HepG2 (cell line): Measurements from ENCODE around the gene FXYD5. TPM values are rescaled to one million over a fixed set of nuclear protein-coding genes. Genes with fewer than 3 reads are reported as not detected.

ENCODE experiments used
- ATAC-seq: fragments of 200-7000 bp; cut with Tn5 transposase; 3 replicates; pipeline ENCODE4 v1.9.1; 2020; ENCODE audit warnings: mild to moderate bottlenecking, moderate library complexity
- BruUV-seq: library from RNA; stranded (reverse); fragments of 400-500 nt; replicated peaks from 2 replicates; lab custom pipeline; 2021; lab: Mats Ljungman, UMichigan
- CTCF ChIA-PET: fragments of 300-600 bp; formaldehyde crosslinking; extraction: SDS; loops from one replicate; lab custom pipeline; 2021; ENCODE audit warnings: low total read pairs, inconsistent platforms, low intra/inter-chr PET ratio; lab: Yijun Ruan, JAX
- POLR2A ChIA-PET: fragments of 350-600 bp; sonication (Branson Sonifier 250); formaldehyde crosslinking; loops from one replicate; lab custom pipeline; 2020; ENCODE audit warnings: antibody characterized with exemption, inconsistent platforms; lab: Yijun Ruan, JAX
- DNase-seq: peaks from one replicate; pipeline ENCODE4 v3.0.0-alpha.2; 2015; ENCODE audit warnings: low spot score
- FAIRE-seq: peaks from 3 replicates; lab custom pipeline; 2011; peaks lifted over from hg19 to GRCh38; lab: Jason Lieb, UNC
- H2AFZ ChIP-seq: one replicate; pipeline ENCODE4 v1.6.1; 2011; ENCODE audit warnings: low read length, inconsistent platforms
- H3K27ac ChIP-seq: fragments of 300-600 bp; 3 replicates; pipeline ENCODE4 v1.8.0; 2011; ENCODE audit warnings: mixed run types, mild to moderate bottlenecking, mixed read lengths, low read length, inconsistent platforms; ENCODE audit not compliant: insufficient read depth; ENCODE audit errors: extremely low read length
- H3K27me3 ChIP-seq, 2 experiments: fragments of 200-600 bp in 1 of 2; 2 replicates in 1 of 2; 3 replicates in 1 of 2; pipeline versions ENCODE4 v1.6.0 to v1.8.0; 2011; ENCODE audit warnings: low read length in 2 of 2, mild to moderate bottlenecking in 2 of 2, moderate library complexity in 2 of 2, inconsistent platforms in 1 of 2; ENCODE audit not compliant: insufficient read depth in 2 of 2, control insufficient read depth in 1 of 2
- H3K36me3 ChIP-seq, 2 experiments: fragments of 200-600 bp in 1 of 2; replicated peaks in 1 of 2; 2 replicates in 1 of 2; 3 replicates in 1 of 2; pipeline versions ENCODE4 v1.5.1 to v1.8.0; 2011; ENCODE audit warnings: low read length in 2 of 2, inconsistent platforms in 1 of 2; ENCODE audit not compliant: insufficient read depth in 2 of 2, control insufficient read depth in 1 of 2
- H3K4me1 ChIP-seq: 2 replicates; pipeline ENCODE4 v1.5.1; 2012; ENCODE audit warnings: low read length, inconsistent platforms; ENCODE audit not compliant: insufficient read depth
- H3K4me2 ChIP-seq: 2 replicates; pipeline ENCODE4 v1.6.0; 2011; ENCODE audit warnings: low read depth, low read length, inconsistent platforms
- H3K4me3 ChIP-seq, 3 experiments: fragments of 200-600 bp in 1 of 3; sonication (generic), shearing (Covaris generic) in 1 of 3; replicated peaks in 1 of 3; 2 replicates each; pipeline ENCODE4 v1.5.1; 2011 to 2016; ENCODE audit warnings: low read length in 3 of 3, inconsistent platforms in 2 of 3, low read depth in 2 of 3, mild to moderate bottlenecking in 2 of 3, control low read depth in 1 of 3, mixed read lengths in 1 of 3; ENCODE audit not compliant: insufficient read depth in 1 of 3
- H3K79me2 ChIP-seq: one replicate; pipeline ENCODE4 v1.6.1; 2011; ENCODE audit warnings: low read length, inconsistent platforms; ENCODE audit not compliant: insufficient read depth
- H3K9ac ChIP-seq: 2 replicates; pipeline ENCODE4 v1.6.0; 2011; ENCODE audit warnings: mild to moderate bottlenecking, low read depth, low read length, inconsistent platforms; ENCODE audit not compliant: insufficient read depth
- H3K9me3 ChIP-seq: 2 replicates; pipeline ENCODE4 v1.5.1; 2012; ENCODE audit warnings: mild to moderate bottlenecking, low read length
- H4K20me1 ChIP-seq: 2 replicates; pipeline ENCODE4 v1.6.0; 2011; ENCODE audit warnings: inconsistent platforms, mild to moderate bottlenecking, low read length, moderate library complexity; ENCODE audit not compliant: insufficient read depth
- AFF4 ChIP-seq: sonication (generic); formaldehyde crosslinking; IDR thresholded peaks from 2 replicates; pipeline ENCODE4 v1.4.0; 2020; ENCODE audit warnings: missing genetic modification reagents
- ASH2L ChIP-seq: fragments of 300-600, 200-600 bp; sonication (generic); IDR thresholded peaks from 2 replicates; pipeline ENCODE4 v1.7.0; 2017; ENCODE audit warnings: low read depth, mild to moderate bottlenecking, moderate library complexity, mixed read lengths, low read length; ENCODE audit not compliant: insufficient read length
- CEBPG ChIP-seq: IDR thresholded peaks from 2 replicates; pipeline ENCODE4 v1.6.1; 2016
- DBP ChIP-seq: sonication (generic); formaldehyde crosslinking; IDR thresholded peaks from 2 replicates; pipeline ENCODE4 v1.4.0; 2020; ENCODE audit warnings: missing genetic modification reagents; ENCODE audit errors: not compliant biosample characterization
- ETV6 ChIP-seq: sonication (generic); formaldehyde crosslinking; conservative IDR thresholded peaks from 2 replicates; pipeline ENCODE4 v1.4.0; 2020; ENCODE audit warnings: missing genetic modification reagents
- FOXA3 ChIP-seq: IDR thresholded peaks from 2 replicates; pipeline ENCODE4 v1.6.1; 2016; ENCODE audit warnings: missing genetic modification reagents, missing compliant biosample characterization
- FOXO1 ChIP-seq: sonication (generic); formaldehyde crosslinking; IDR thresholded peaks from 2 replicates; pipeline ENCODE4 v1.4.0; 2020; ENCODE audit warnings: missing genetic modification reagents
- MEIS2 ChIP-seq: sonication (generic); formaldehyde crosslinking; IDR thresholded peaks from 2 replicates; pipeline ENCODE4 v1.9.0; 2021; ENCODE audit warnings: mild to moderate bottlenecking, missing genetic modification reagents
- MXI1 ChIP-seq: IDR thresholded peaks from 3 replicates; pipeline ENCODE4 v1.6.1; 2012; ENCODE audit warnings: low read depth, low read length, inconsistent platforms, borderline replicate concordance
- PAF1 ChIP-seq: IDR thresholded peaks from 2 replicates; pipeline ENCODE4 v1.6.1; 2016; ENCODE audit warnings: missing genetic modification reagents, missing compliant biosample characterization
- PHF20 ChIP-seq: sonication (generic); formaldehyde crosslinking; IDR thresholded peaks from 2 replicates; pipeline ENCODE4 v1.5.0; 2020; ENCODE audit warnings: mild to moderate bottlenecking, missing genetic modification reagents
- SKIL ChIP-seq: sonication (generic); formaldehyde crosslinking; IDR thresholded peaks from 2 replicates; pipeline ENCODE4 v1.8.0; 2022; ENCODE audit warnings: missing genetic modification reagents, mild to moderate bottlenecking, moderate library complexity, borderline replicate concordance
- SP1 ChIP-seq, 2 experiments: fragments of 450-650 bp in 1 of 2; sonication (generic) in 1 of 2; formaldehyde crosslinking in 1 of 2; IDR thresholded peaks; 2 replicates each; pipeline versions ENCODE4 v1.4.0 to v1.6.1; 2016 to 2020; ENCODE audit warnings: missing genetic modification reagents in 1 of 2
- SUZ12 ChIP-seq: fragments of 150-350 bp; IDR thresholded peaks from 2 replicates; pipeline ENCODE4 v1.6.1; 2014; ENCODE audit warnings: low read depth, low read length
- TEAD2 ChIP-seq: sonication (generic); formaldehyde crosslinking; IDR thresholded peaks from 2 replicates; pipeline ENCODE4 v1.9.0; 2021; ENCODE audit warnings: missing genetic modification reagents
- TP53 ChIP-seq: sonication (generic); formaldehyde crosslinking; conservative IDR thresholded peaks from 2 replicates; pipeline ENCODE4 v1.4.0; 2020; ENCODE audit warnings: missing genetic modification reagents
- ZMAT3 ChIP-seq: sonication (generic); formaldehyde crosslinking; conservative IDR thresholded peaks from 2 replicates; pipeline ENCODE4 v1.7.0; 2021; ENCODE audit warnings: missing genetic modification reagents
- ZMYM4 ChIP-seq: sonication (generic); formaldehyde crosslinking; IDR thresholded peaks from 2 replicates; pipeline ENCODE4 v1.8.1; 2023; ENCODE audit warnings: mild to moderate bottlenecking, missing genetic modification reagents
- ZNF136 ChIP-seq: sonication (generic); formaldehyde crosslinking; IDR thresholded peaks from 2 replicates; pipeline ENCODE4 v1.8.1; 2022; ENCODE audit warnings: low read depth, mild to moderate bottlenecking, moderate library complexity, missing genetic modification reagents
- ZNF850 ChIP-seq: sonication (generic); formaldehyde crosslinking; conservative IDR thresholded peaks from 2 replicates; pipeline ENCODE4 v1.9.0; 2021; ENCODE audit warnings: mild to moderate bottlenecking, missing genetic modification reagents
- WGBS: methylation state at CpG from one replicate; pipeline ENCODE4 v1.1.6; 2017; ENCODE audit warnings: low lambda C conversion rate; 5-methylcytosine and 5-hydroxymethylcytosine counted together
- in situ Hi-C: cut with HindIII; loops from 2 replicates; pipeline ENCODE4 v1.10.0; 2017; ENCODE audit warnings: low pct_unique_long_range_greater_than_20kb; ENCODE audit not compliant: extremely low pct_ligation_motif_present
- intact Hi-C: fragments of 100-400 bp; cut with micrococcal nuclease; formaldehyde crosslinking; loops from one replicate; pipeline ENCODE4 v1.10.0; 2022; ENCODE audit not compliant: unreplicated experiment
- polyA plus RNA-seq, 8 experiments: library from polyadenylated mRNA; depleted of rRNA in 3 of 8; stranded (reverse) in 7 of 8; unstranded in 1 of 8; fragments of >200 nt; fragmentation: Illumina TruSeq in 4 of 8; extraction: Trizol in 4 of 8; gene quantifications; 2 replicates each; pipeline versions ENCODE4 v1.2.1 to v1.2.3, GENCODE V29; 2011 to 2016; ENCODE audit warnings: low read depth in 4 of 8, missing spikeins in 1 of 8, mixed read lengths in 1 of 8; ENCODE audit not compliant: insufficient read depth in 1 of 8
- total RNA-seq, 5 experiments: library from RNA; depleted of rRNA; stranded (reverse); fragments of >200 nt; fragmentation: Illumina TruSeq; extraction: Trizol; gene quantifications; 2 replicates each; pipeline ENCODE4 v1.2.3, GENCODE V29; 2016; ENCODE audit warnings: low read depth in 1 of 5

The FXYD5 gene
- total and polyA plus RNA-seq, 2 of the 13 experiments (the other 11 are each of a cell fraction or from before 2014, with no cell fraction given): 0.65 TPM; not detected in 1

GRCh38 chr19:35181387-35181786 lies 26.9 kb downstream of the FXYD5 start (continued):
- TF ChIP-seq ZNF136 (CRISPR knock-in tag) (no peak), PAF1 (CRISPR knock-in tag) (no peak)

- no peaks in the 10 kb centered on the region for H3K4me1 ChIP-seq
- no peak overlapping the region for H3K4me2 ChIP-seq
- no peak overlapping the region for H3K4me3 ChIP-seq
- ATAC-seq (no peak), FAIRE-seq (no peak), DNase-seq (no peak)
- no peak overlapping the region for H3K27ac ChIP-seq
- no peaks in the 10 kb centered on the region for H3K79me2 ChIP-seq
- in situ Hi-C loops (no loop called here), intact Hi-C loops (no loop called here)
- H4K20me1 ChIP-seq: no peaks in the 10 kb centered on the region
- H2AFZ ChIP-seq: no peak overlapping the region
- H3K9ac ChIP-seq: no peak overlapping the region
- no TSS peak for BruUV-seq
- no peaks in the 10 kb centered on the region for H3K36me3 ChIP-seq
- no peaks in the 10 kb centered on the region for H3K27me3 ChIP-seq
- ChIA-PET POLR2A (no interaction called here), CTCF (no interaction called here)
- no peaks in the 10 kb centered on the region for H3K9me3 ChIP-seq
- WGBS: 0% methylated on average over 1 of the region's 1 CpG
- TF ChIP-seq ZMAT3 (CRISPR knock-in tag): no peak
- no peak for TF ChIP-seq ASH2L
- no peak for TF ChIP-seq ETV6 (CRISPR knock-in tag)
- TF ChIP-seq MEIS2 (CRISPR knock-in tag): no peak
- no peak for TF ChIP-seq SKIL (CRISPR knock-in tag)
- no peak for TF ChIP-seq PHF20 (CRISPR knock-in tag)
- TF ChIP-seq MXI1: no peak
- TF ChIP-seq ZNF850 (CRISPR knock-in tag): no peak
- TF ChIP-seq TEAD2: no peak
- TF ChIP-seq CEBPG: no peak
- no peak for TF ChIP-seq AFF4 (CRISPR knock-in tag)
- no peak for TF ChIP-seq DBP (CRISPR knock-in tag)
- no peak for TF ChIP-seq FOXA3
- TF ChIP-seq TP53 (CRISPR knock-in tag): no peak
- TF ChIP-seq FOXO1: no peak
- TF ChIP-seq ZMYM4: no peak
- no peak for TF ChIP-seq SP1 (IDR thresholded peaks at IDR 0.05)
- TF ChIP-seq SP1 (CRISPR knock-in tag; IDR thresholded peaks at IDR 0.05): no peak
- TF ChIP-seq SUZ12: no peak
These were observed 29.7 kb downstream of the FXYD5 start for GRCh38 chr19:35184267-35184666.
